GDM1 (cell line): ENCODE data around the gene ELMOD1.

Experiments
- DNase-seq: peaks from one replicate; lab custom pipeline; 2025; lab: John Stamatoyannopoulos, UW

The ELMOD1 gene

DNA sequence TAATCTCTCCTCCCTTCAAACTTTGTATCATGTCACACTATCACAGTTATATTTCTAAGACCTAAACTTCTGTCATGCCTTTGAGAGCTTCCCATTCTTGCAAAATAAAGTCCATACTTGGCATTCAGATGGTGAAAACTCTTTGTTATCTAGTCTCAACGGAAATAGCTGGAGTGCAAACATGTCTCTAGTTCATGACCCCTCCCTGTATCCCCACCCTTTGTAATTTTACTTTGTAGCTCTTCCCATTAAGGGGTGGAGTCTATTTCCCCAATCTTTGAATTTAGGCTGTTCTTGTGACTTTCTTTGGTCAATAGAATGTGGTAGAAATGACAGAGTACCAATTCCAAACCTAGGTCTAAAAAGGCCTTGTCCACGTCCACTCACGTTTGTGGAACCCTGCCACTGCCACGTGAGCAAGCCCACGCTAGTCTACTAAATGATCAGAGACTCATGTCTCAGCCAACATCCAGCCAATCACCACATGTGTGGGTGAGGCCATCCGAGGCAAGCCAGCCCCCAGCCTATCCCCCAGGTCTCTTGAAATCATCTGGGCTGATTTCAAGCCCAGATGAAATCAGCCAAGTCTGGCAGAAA lies 97.5 kb downstream of the ELMOD1 start:
- no peak for DNase-seq

- peak; percentile 28 for DNase-seq
Measured at GRCh38 chr11:107689317-107690202, 98.6 kb downstream of the ELMOD1 start.

DNA sequence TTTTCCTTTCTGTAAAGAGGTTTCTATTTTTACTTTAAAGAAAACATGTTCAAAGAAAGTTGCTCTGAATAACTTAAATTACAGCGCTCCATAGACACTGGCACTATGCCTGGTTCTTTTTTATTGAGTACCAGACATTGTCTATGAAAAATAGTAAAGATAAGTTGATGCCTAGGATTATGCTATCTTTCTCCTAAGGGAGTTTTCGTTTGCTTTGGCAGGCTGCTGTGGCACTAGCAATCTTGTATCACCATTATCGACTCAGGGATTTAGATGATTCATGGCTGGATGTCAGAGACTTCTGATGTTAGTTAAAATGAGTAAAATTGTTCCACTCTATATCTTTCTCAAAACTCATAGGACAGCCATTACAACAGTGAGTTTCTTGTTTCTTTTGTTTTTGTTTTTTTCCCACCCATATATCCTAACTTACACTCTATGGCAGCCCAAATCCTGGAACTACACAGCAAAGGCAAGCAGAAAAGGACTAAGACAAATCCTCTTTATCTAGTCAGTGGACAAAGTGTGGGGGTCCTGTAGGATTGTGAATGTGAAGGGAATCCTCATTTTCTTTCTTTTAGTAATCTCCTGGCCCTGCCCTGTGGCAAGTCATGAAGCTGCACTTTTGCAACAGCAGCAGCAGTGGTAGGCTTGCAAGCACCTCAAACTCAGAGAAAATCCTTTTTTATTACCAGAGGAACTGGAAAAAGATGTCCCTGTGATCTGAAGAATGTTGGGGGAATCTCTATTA lies 100.2 kb downstream of the ELMOD1 start:
- DNase-seq: no peak

GRCh38 chr11:107695446-107695845 lies 104.5 kb downstream of the ELMOD1 start:
- no peak for DNase-seq

- DNase-seq: no peak
Measured at GRCh38 chr11:107696140-107696539, 105.2 kb downstream of the ELMOD1 start.

DNA sequence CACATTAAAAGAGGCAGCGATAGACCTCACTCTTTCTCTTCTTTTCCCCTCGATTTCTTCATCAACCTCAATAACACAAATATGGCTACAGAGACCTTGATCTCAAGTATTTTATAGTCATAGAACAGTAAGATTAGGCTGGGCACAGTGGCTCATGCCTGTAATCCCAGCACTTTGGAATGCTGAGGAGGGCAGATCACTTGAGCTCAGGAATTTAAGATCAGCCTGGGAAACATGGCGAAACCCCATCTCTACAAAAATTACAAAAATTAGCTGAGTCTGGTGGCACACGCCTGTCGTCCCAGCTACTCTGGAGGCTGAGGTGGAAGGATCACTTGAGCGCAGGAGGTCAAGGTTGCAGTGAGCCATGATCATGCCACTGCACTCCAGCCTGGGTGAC lies 106.3 kb downstream of the ELMOD1 start:
- DNase-seq: no peak

- no peak for DNase-seq
Measured at GRCh38 chr11:107699371-107700285, 108.7 kb downstream of the ELMOD1 start.

DNA sequence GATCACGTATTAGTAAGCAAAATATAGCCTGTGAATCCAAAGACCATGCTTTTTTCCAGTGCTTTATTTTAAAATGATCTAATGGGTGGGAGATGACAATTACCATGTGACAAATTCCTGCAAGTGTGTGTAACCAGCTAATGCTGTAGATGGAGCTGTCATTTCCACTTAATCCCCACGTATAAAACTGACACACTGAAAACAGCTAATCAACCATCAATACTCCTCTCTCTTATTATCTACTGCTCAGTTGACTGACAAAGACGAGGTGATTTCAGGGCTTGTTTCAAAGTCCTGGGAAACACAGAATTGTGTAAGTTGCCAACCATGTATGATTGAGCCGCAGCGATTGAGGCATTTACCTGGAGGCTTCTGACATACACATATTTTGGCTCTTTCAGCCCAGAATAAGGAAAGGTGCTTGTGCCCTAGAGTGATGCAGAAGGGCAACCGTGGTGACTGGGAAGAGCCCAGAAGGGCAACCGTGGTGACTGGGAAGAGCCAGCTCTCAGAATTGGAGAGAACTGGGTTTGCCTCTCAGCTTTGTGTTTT lies 111.2 kb downstream of the ELMOD1 start:
- DNase-seq: no peak

DNA sequence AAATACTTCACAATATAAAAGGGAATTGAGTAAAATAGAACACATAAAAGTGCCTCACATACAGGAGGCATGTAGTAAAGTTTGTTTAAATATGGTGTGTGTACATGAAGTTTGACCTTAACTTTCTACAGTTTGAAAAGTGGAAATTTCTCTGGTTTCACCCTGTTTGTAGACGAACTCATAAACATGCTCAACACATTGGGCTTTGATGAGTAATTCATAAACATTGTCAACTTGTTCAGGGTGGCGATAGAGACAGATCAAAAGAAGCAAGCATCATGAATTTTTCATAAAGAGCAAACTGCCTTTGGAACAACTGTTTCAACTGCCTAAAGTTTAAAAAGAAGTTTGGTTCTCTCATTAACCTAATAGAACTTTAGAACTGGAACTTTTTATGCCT lies 111.8 kb downstream of the ELMOD1 start:
- DNase-seq: no peak

- no peak for DNase-seq
Measured at GRCh38 chr11:107704451-107704850, 113.5 kb downstream of the ELMOD1 start.

- no peak for DNase-seq
Measured at GRCh38 chr11:107705027-107705426, 114.1 kb downstream of the ELMOD1 start.

GRCh38 chr11:107706531-107706930 lies 115.6 kb downstream of the ELMOD1 start:
- no peak for DNase-seq

- no peak for DNase-seq
Measured at GRCh38 chr11:107707215-107707671, 116.3 kb downstream of the ELMOD1 start.

DNA sequence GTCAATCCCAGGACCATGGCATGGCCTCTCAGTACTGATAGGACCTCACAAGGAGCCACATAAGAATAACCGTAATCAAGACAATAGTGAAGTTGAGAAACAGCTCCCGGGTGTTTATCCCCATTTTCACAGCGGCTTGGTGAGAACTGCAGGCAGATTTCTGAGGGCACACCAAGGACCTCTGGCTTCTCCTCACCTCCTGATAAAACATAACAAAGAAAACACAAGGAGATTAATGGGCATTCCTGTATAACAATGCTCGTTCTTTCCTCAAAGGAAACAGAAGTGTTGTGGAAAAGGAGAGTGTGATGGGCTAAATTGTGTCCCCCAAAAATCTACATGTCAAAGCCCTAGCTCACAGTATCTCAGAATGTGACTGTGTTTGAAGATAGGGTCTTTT lies 116.9 kb downstream of the ELMOD1 start:
- DNase-seq: no peak

DNA sequence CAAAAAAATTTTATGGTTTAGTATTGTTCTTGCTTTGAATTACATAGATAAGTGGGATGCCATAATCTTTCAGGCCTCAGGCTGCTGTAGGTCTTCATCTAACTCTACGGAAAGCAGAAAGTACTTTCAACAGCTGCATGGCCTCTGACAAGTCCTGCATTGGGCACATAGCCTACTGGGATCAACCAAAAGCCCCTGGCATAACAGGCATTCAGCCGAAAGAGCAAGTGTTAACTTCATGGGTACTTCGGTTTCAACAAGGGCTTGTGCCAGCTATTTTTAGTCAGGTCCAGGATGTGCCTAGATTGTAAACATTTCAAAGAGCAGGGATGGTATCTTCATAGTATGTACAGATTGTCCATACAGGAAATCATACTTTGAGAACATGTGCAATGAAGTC lies 117.8 kb downstream of the ELMOD1 start:
- no peak for DNase-seq

DNA sequence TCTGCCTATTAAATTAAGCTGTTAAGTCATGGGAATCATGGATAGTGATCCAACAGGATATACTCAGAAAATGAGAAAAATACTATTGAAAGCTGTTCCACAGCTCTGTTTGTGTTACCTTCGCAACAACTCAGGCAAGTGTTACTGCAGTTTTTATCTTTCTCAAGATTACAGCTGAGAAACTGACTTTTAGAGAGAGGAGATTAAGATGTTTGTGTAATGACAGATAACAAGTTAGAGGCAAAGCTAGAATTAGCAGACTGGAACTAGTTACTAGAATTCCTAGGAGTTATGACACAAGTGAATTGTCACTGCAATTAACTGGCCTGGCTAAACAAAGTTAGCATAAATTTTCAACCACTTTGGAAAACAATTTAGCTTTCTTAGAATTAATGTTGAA lies 119.4 kb downstream of the ELMOD1 start:
- DNase-seq: no peak

- no peak for DNase-seq
Measured at GRCh38 chr11:107711861-107712755, 121.2 kb downstream of the ELMOD1 start, which contains the start of gene SLN. Gene SLN (minus strand): TSS chr11:107712056.

- DNase-seq: no peak
Measured at GRCh38 chr11:107713009-107713408, 122.1 kb downstream of the ELMOD1 start.
